Measurements from ENCODE around the gene INPP5A. TPM values are rescaled to one million over a fixed set of nuclear protein-coding genes. Genes with fewer than 3 reads are reported as not detected.
A peak's percentile ranks its signal among the peaks of the same experiment; 100 is the strongest.

The INPP5A gene
- total RNA-seq, 1 experiment from 2014 or later, result 14.7 TPM

DNA sequence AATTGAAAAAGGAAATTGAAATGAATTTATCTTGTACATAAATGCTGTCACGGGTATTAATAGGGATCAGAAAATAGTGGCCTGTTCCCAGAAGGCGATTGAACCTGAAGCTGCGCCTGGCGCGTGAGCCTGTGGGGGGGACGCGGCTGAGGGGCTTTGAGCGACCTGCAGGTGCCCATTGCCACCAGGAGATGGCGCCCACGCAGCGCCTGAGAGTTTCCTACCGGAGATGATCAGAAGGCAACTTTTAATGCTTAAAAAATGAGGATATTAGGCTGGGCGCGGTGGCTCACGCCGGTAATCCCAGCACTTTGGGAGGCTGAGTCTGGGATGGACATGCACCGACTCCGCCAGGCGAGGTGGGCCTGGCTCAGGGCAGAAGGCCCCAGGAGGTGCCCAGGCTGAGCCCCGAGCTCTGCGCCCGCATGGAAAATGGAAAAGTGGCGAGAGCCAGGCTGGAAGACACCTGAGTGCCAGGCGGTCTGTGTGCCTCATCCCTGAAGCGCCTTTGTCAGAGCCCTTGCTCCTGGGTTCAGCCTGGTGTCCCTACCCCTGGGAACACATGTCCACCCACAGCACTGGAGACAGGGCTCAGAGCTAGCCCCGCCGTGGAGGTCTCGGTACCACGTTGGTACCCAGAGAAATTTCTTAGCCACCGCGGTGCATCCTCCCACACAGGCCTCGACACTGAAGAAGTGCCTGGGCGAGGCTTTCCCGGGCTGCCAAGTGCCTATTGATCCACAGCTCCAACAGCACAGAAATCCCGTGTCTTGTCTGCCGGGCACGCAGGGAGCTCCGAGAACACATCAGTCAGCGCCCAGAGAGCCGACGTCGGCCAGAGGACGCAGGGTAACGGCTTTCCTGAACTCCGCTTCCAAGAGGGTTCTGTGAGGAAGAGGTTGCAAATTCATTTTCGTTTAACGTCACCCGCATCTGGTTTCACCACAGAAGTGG is 117.4 kb downstream of the INPP5A start:
- BruUV-seq (replicated peaks), result no TSS peak
- Mint-ChIP-seq H3K4me3 (ENCODE audit: unreplicated experiment) (no peak overlapping the region), H3K9me3 (ENCODE audit: unreplicated experiment) (no peaks in the 10 kb centered on the region), H3K4me1 (ENCODE audit: insufficient read depth, unreplicated experiment) (no peaks in the 10 kb centered on the region), H3K27me3 (ENCODE audit: insufficient read depth, unreplicated experiment) (no peaks in the 10 kb centered on the region), H3K36me3 (ENCODE audit: insufficient read depth, unreplicated experiment) (peaks cover 8% of the 10 kb centered on the region), H3K27ac (ENCODE audit: low read depth, unreplicated experiment) (no peak overlapping the region)
- POLR2A ChIA-PET, result interaction anchor here (1.2 kb wide), 1 partner anchor 9 kb away, joined by 4 read pairs; no protein-coding TSS in a partner anchor
- intact Hi-C loops (cut with micrococcal nuclease), result loop anchor here (1.0 to 10.0 kb wide), 3 partner anchors 182 to 660 kb away; no protein-coding TSS in a partner anchor
- TF ChIP-seq, protein P1, sequence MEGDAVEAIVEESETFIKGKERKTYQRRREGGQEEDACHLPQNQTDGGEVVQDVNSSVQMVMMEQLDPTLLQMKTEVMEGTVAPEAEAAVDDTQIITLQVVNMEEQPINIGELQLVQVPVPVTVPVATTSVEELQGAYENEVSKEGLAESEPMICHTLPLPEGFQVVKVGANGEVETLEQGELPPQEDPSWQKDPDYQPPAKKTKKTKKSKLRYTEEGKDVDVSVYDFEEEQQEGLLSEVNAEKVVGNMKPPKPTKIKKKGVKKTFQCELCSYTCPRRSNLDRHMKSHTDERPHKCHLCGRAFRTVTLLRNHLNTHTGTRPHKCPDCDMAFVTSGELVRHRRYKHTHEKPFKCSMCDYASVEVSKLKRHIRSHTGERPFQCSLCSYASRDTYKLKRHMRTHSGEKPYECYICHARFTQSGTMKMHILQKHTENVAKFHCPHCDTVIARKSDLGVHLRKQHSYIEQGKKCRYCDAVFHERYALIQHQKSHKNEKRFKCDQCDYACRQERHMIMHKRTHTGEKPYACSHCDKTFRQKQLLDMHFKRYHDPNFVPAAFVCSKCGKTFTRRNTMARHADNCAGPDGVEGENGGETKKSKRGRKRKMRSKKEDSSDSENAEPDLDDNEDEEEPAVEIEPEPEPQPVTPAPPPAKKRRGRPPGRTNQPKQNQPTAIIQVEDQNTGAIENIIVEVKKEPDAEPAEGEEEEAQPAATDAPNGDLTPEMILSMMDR (IDR thresholded peaks at IDR 0.05; ENCODE audit: unreplicated experiment), result peak; percentile 97
- DNase-seq (ENCODE audit: unreplicated experiment), result peak; percentile 58
- CTCF ChIA-PET, result interaction anchor here (0.6 to 3.0 kb wide), 28 partner anchors 9 to 1307 kb away, joined by 3 to 20 read pairs (median 3); no protein-coding TSS in a partner anchor

DNA sequence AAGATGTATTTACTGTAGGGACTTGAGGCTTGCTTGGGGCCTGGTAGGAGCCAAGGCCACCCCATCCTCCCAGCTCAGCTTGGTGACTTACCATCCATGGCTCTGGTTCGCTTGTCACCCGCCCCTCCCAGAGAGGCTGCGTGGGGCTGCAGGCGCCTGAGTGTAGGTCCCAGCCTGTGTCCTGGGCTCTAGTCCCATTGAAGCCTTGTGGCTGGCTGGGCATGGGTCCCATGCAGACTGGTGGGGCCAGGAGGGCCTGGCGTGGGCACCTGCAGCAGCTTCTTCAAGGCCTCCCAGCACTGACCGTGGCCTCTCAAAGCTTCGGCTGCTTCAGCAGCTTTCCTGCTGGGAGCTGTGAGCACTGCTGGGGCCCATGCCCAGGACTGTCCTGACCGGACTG is 118.1 kb downstream of the INPP5A start:
- no peaks in the 10 kb centered on the region for H3K4me1 Mint-ChIP-seq (ENCODE audit: insufficient read depth, unreplicated experiment)
- H3K27ac Mint-ChIP-seq (ENCODE audit: low read depth, unreplicated experiment), result no peak overlapping the region
- no peak overlapping the region for H3K4me3 Mint-ChIP-seq (ENCODE audit: unreplicated experiment)
- ChIA-PET CTCF (interaction anchor here (0.6 to 3.0 kb wide), 14 partner anchors 9 to 449 kb away, joined by 3 to 20 read pairs (median 4); no protein-coding TSS in a partner anchor), POLR2A (interaction anchor here (1.2 kb wide), 1 partner anchor 8 kb away, joined by 4 read pairs; no protein-coding TSS in a partner anchor)
- TF ChIP-seq, protein P1 (IDR thresholded peaks at IDR 0.05; ENCODE audit: unreplicated experiment), result no peak
- H3K36me3 Mint-ChIP-seq (ENCODE audit: insufficient read depth, unreplicated experiment), result peaks cover 14% of the 10 kb centered on the region
- H3K27me3 Mint-ChIP-seq (ENCODE audit: insufficient read depth, unreplicated experiment), result no peaks in the 10 kb centered on the region
- no peak for DNase-seq (ENCODE audit: unreplicated experiment)
- H3K9me3 Mint-ChIP-seq (ENCODE audit: unreplicated experiment), result no peaks in the 10 kb centered on the region
- intact Hi-C loops (cut with micrococcal nuclease), result loop anchor here (2.0 to 10.0 kb wide), 2 partner anchors 181 to 659 kb away; no protein-coding TSS in a partner anchor
- no TSS peak for BruUV-seq (replicated peaks)

DNA sequence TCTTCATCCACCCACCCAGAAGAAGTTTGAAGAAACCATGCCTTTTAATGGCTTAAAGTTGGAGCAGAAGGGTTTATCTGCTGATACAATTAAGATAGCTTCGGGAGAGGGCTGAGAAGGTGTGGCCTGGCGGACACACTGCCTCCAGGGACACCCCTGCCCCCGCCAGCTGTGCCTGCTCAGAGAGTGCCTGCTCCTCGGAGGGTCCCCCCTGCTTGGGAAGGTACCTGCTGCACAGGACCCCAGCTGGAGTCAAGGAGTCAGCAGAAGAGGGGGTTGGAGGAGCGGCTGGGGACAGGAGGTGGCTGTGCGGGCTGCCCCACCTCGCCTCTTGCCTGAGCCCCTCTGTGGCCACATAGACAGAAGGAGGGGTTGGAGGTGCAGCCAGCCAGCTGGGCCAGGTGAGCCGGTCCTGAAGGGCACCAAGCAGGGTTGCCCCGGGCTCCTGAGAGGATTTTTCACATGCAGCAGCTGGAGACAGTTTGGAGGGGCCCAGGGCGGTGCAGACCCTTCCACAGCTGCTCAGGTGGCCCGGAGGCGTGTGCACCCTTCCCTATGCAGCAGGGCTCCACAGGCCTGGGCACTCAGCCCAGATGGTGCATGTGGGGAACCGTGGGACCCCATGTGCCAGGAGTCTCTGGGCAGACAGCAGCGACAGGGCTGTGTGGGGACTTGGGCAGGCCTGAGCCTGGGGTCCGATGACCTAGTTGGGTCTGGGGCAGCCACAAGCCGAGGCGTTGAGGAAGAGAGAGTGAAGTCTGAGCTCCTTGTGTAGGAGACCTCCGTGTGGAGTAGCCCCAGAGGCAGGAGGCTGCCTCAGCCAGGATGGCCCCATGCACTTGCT is 118.9 kb downstream of the INPP5A start:
- peaks cover 10% of the 10 kb centered on the region for H3K36me3 Mint-ChIP-seq (ENCODE audit: insufficient read depth, unreplicated experiment)
- TF ChIP-seq, protein P1 (IDR thresholded peaks at IDR 0.05; ENCODE audit: unreplicated experiment), result no peak
- no peak for DNase-seq (ENCODE audit: unreplicated experiment)
- ChIA-PET POLR2A (no interaction called here), CTCF (interaction anchor here (0.7 to 3.0 kb wide), 7 partner anchors 14 to 247 kb away, joined by 3 to 18 read pairs (median 3); no protein-coding TSS in a partner anchor)
- H3K9me3 Mint-ChIP-seq (ENCODE audit: unreplicated experiment), result no peaks in the 10 kb centered on the region
- no peak overlapping the region for H3K27ac Mint-ChIP-seq (ENCODE audit: low read depth, unreplicated experiment)
- H3K4me3 Mint-ChIP-seq (ENCODE audit: unreplicated experiment), result no peak overlapping the region
- no TSS peak for BruUV-seq (replicated peaks)
- H3K4me1 Mint-ChIP-seq (ENCODE audit: insufficient read depth, unreplicated experiment), result no peaks in the 10 kb centered on the region
- no peaks in the 10 kb centered on the region for H3K27me3 Mint-ChIP-seq (ENCODE audit: insufficient read depth, unreplicated experiment)
- intact Hi-C loops (cut with micrococcal nuclease), result loop anchor here (10.0 kb wide), 1 partner anchor 658 kb away; no protein-coding TSS in a partner anchor
